Fibroblast of skin of right biceps (primary cell): Measurements from ENCODE around the gene MKX.

Source experiments
- DNase-seq: peaks from one replicate; pipeline ENCODE4 v3.0.0-alpha.2; 2013

Gene MKX

DNA sequence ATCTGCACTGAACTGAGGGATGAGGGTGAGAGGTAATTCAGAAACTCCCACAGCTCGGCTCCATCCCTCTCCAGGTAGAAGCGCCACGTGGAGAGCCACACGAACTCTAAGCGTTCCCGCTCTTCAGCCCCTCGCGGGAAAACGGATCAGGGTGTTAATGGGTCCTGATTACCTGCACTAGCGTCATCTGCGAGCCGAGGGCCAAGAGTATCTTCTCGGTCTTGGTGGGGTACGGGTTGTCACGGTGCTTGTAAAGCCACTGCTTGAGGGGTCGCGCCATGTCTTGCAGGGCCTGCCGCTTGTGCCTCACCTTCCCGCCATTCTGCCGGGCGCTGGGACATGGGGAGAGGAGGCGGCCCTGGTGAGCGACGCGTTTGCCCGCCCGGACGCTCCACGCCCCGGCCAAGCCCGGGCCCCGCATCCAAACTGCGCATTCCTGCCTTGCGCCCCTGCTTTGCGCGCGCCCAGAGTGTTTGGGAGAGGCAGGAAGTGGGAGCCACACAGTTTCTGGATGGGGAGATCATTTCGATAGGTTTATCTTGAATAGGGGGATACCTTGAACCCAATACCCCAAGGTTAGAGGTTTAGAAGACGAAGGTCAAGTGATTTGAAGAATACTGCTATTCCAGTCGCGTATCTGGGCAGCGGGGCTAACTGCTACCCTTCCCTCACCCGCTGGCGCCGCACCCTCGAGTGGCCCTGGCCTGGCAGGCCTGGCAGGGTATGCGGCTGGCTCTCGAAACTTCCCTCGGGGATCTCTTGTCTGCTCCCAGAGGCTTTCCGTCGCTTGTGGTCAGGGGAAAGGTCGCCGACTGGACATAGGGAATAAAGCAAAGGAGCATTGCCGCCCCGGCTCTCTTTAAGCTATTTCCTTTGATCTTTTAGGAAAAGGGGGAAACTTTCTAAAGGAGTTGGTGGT, 4.2 kb downstream of the MKX start:
- DNase-seq: no peak

DNA sequence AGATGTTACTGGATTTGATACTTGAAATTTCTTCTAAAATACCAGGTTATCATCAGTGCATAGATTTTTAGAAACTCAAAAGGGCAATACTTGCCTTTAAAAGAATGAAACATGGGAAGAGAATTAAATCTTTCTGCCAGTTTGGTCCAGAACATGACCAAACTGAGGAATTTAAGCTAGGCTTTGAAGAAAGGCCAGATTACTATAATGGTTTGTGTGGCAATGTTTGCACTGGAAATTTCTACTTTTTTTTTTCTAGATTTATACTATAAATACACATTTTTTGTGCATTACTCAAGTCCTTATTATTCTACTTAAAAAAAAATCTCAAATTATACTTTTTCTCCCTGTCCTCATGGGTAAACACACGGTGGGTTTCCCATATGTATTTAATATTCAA, 9.2 kb downstream of the MKX start:
- DNase-seq: peak; percentile 37

GRCh38 chr10:27730041-27730440, 15.6 kb downstream of the MKX start:
- DNase-seq: no peak

DNA sequence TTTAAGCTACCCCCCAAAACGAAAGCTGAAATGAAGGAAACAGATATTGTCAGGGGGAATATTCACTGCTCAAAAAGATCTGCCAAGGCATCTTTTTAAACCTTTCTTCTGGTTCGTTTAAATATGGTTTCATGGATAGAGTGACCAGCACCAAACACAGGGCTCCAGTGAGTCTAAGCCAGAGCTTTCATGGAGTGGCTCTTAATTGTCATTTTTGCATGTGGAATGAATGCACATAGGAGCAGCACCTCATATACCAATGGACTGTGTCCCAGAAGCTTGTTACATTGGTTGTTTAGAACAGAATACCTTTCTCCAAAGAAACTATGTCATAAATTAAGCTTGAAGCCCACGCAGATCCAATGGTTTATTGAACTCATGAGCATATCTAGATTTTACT, 17.3 kb downstream of the MKX start:
- DNase-seq: no peak

DNA sequence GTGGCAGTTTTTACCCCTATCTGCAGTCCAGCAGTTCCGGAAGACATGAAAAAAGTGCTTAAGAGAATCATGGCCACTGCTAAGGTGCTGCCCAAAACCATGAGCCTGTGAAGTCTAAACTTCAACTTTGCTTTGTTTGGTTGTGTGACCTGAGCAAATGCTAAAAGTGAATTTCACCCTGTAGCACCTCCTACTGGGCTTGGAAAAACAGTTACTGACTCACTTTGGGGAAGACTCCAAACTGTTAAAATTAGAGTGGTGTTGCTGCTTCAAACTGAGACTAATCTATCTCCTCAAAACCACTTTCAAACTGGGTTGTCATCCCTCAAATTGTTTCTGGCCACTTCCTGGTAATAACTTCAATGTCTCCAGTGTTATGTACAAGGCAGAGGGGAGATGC, 21.3 kb downstream of the MKX start:
- DNase-seq: no peak

DNA sequence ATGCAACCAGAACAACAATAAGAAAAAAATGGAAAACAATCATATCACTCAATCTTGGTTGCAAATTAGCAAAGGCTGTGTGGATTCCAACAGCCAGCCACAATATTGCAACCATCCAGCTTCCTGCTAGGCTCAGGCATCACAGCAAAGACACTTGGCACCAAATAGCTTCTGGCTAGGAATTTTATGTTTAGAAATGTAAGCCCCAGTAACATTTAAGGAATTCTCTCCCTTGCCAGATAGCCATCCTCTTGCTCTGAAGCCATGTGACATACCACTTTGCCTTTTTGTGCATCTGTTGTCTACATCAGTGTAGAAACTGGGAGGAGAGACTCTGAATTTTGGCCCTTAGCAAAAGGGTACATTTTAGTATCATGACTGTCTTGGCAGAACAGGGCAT, 22.2 kb downstream of the MKX start:
- DNase-seq: peak; percentile 88

DNA sequence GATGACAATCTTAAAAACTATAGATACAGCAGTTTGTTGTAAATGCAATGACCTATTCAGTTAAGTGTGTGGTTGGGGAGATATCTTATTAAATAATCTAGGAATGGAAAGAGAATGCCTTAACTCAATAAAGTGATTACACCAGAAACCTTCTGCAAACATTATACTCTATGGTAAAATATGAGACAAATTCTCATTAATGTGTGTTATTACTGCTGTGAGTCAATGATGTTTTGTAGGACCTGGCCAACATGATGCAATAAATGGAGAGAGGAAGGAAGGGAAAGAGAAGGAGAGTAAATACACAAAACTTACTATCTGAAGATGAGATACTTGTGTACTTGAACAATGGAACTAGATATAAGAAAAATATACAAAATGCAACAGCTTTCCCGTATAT, 25.1 kb downstream of the MKX start:
- DNase-seq: peak; percentile 45

- DNase-seq: no peak
Measured at GRCh38 chr10:27719052-27719451, 26.6 kb downstream of the MKX start.

GRCh38 chr10:27717861-27718260, 27.8 kb downstream of the MKX start:
- DNase-seq: peak; percentile 62

DNA sequence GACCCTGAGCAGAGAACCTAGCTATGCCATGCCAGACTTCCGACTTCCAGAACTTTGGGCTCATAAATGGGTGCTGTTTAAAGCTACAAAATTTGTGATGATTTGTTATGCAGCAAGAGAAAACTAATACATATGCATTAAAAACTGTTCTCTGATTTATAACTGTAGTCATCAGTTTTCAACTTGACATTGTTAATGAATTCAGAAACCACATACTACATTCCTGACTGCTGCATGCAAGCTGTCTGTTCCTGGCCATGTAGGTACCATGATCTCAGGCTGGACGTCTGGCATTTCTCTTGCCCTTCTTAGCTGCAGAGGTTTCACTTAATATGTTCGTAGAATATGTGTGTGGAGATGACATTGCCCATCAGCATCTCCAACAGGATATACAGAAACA, 28.4 kb downstream of the MKX start:
- DNase-seq: peak; percentile 49

- DNase-seq: peak; percentile 79
Measured at GRCh38 chr10:27716521-27716920, 29.1 kb downstream of the MKX start.

- no peak for DNase-seq
Measured at GRCh38 chr10:27715505-27715904, 30.1 kb downstream of the MKX start.

- DNase-seq: peak; percentile 57
Measured at GRCh38 chr10:27714349-27714748, 31.3 kb downstream of the MKX start.

- peak; percentile 63 for DNase-seq
Measured at GRCh38 chr10:27713941-27714340, 31.7 kb downstream of the MKX start.

DNA sequence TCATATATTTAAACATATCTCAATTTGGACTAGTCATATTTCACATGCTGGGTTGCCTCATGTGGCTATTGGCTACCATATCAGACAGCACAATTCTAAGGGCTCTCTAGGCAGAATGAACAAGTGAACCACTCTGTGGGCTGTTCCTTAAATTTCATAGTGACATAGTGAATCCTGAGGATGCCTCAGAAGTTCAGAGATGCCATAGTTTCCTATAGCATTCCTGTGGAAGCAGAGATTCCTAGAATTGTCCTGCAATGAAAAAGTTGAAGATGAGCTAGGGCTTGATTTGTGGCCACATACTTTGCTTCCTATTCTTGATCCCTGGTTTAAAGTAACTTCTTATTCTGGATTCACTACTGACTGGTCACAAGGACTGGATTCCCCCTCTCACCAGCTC, 35.6 kb downstream of the MKX start:
- peak; percentile 61 for DNase-seq

DNA sequence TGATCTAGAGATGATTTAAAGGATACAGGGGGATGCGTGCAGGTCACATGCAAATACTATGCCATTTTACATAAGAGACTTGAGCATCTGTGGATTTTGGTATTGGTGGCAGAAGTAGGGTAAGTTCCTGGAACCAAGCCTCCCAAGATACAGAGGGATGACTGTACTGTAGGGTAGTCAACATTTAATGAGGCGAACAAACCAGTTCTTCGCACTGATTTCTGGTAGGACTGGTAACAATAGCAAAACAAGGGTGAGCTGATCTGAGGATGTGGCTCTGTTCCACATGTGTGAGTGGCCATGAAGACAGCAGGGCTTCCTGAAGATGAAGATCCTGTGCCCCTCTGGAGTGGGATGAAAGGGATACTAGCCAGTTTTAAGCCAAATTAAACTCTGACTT, 36.3 kb downstream of the MKX start:
- no peak for DNase-seq

- DNase-seq: no peak
Measured at GRCh38 chr10:27701938-27702537, 43.6 kb downstream of the MKX start.

DNA sequence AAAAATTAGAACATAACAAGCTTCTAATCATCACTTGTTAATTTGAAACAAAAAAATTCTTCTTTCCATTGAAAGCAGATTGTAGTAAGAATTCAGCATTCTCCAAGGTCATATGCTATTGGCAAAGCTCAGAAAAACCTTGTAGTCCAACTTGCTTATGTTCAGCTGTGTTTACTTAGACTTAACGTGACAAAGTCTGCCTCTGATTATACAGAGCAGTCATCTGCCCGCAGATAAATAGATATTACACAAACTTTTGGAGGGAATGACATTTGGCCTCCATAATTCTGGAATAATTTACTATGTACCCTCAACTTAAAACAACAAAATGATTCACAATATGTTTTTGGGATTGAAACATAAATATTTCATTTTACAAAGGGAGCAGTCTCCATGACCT, 45.8 kb downstream of the MKX start:
- DNase-seq: peak; percentile 47

- DNase-seq: no peak
Measured at GRCh38 chr10:27698961-27699360, 46.7 kb downstream of the MKX start.

GRCh38 chr10:27696466-27696865, 49.2 kb downstream of the MKX start:
- DNase-seq: peak; percentile 59

DNA sequence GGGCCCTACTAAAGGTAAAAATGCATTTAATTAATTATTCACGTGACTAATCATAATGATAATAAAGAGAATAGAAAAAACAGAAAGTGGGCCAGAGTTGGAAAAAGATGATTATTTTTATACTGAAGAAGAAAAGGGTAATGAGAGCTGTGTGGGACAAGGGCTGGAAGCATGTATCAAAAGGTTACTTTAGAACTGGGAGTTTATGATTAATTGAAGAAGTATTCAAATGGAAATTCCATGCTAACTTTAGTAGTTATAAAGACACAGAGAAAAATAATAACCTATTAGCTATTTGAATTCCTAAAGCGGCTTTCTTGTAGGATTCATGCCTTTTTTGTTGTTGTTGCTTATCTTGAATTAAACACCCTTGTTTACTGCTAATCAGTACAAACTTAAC, 49.9 kb downstream of the MKX start:
- DNase-seq: peak; percentile 53

DNA sequence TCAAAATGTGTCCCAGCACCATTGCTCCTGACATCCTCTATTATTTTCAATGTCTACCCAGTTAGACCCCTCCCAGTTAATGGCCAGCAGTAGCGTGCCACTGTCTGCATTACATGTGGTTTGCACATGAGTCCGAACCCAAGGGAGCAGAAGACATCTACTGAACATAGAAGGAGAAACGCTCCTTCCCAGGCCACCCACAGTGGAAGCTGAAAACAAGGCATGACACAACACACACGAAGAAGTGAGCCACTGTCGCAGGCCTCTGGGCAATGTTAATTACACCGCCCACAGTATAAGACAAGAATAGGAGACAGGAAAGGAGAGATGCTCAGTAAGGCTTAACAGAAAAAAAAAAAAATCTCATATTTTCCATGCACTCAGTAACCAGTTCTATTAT, 50.5 kb downstream of the MKX start:
- no peak for DNase-seq

DNA sequence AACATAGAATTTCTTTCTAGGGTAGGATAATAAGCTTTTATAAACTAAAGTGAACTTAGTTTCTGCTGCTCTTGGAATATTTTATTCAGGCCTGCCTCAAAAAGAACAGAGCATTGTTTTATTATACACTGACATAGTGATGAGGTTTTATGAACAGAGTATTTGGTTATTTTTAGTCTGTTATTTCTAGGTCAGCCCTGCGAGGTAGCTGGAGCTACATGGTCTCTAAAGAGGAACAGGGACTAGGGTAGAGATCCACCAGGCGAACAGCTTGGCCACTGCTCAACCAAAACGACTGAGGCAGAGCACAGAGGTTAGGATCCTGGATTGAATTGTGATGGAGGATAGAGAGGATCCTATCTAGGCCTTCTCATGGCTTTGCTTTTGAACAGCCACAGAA, 53.0 kb downstream of the MKX start:
- no peak for DNase-seq

DNA sequence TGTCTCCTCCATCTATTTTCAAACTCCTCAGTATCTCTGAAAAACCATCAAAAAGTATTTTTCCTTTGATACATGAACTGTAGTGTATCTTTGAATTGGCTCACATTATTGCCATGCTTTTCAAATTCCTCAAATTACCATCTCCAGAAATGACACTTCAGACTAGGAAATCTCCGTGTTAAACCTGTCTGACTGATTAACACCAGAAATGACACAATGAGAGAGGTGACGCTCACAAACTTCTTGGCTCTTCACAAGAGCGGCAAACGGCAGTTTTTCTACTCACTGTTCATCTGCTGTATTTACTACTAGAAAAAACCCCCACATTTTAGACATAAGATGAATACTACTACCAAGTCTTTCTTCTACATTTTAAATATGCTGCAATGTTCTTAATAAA, 56.6 kb downstream of the MKX start:
- no peak for DNase-seq

- no peak for DNase-seq
Measured at GRCh38 chr10:27688276-27688675, 57.3 kb downstream of the MKX start.
